ENCODE results near the gene IGF2R.

Gene IGF2R

DNA sequence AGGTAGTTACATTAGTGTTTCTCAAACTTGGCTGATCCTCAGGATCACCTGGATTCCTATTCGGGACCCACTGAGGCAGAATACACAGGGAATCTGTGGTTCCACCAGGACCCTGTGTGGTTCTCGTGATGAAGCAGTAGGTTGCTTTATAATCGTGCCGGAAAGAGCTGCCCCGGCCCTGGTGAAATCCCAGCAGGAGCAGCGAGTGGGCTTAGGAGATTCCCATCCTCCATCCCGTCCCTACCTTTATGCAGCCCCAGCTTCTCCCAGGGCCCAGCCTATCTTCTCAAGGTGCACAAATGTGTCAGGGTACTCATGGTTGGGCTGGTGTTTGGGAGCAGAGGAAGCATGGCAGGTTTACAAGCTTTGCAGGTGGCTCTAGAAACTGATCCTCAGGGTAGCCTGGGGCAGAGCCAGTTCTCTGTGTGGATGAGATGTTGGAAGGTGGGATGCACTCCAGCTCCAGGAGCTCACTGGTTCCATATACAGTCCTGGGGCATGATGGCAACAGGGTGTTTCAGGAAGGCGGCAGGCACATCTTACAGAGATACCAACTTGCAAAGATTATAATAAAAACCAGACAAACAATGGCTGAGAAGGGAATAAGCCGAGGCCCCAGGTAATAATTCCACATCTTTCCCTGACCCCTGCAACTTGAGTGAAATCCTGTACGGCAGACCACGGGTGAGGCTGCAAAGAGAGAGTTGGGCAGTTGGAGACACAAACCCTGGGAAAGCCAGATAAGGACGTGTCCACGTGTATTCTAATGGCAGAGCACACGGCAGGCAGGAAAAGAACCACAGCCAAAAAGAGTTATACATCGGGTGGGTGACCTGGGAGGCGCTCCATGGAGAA is 158.6 kb downstream of the IGF2R start:
- TF ChIP-seq, protein P1, sequence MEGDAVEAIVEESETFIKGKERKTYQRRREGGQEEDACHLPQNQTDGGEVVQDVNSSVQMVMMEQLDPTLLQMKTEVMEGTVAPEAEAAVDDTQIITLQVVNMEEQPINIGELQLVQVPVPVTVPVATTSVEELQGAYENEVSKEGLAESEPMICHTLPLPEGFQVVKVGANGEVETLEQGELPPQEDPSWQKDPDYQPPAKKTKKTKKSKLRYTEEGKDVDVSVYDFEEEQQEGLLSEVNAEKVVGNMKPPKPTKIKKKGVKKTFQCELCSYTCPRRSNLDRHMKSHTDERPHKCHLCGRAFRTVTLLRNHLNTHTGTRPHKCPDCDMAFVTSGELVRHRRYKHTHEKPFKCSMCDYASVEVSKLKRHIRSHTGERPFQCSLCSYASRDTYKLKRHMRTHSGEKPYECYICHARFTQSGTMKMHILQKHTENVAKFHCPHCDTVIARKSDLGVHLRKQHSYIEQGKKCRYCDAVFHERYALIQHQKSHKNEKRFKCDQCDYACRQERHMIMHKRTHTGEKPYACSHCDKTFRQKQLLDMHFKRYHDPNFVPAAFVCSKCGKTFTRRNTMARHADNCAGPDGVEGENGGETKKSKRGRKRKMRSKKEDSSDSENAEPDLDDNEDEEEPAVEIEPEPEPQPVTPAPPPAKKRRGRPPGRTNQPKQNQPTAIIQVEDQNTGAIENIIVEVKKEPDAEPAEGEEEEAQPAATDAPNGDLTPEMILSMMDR (conservative IDR thresholded peaks at IDR 0.05; ENCODE audit: control insufficient read depth, insufficient read depth, low read depth, low read length) = no peak
- no peak overlapping the region for H3K4me3 ChIP-seq (ENCODE audit: control insufficient read depth, low read depth, low read length)
- no peak for DNase-seq (ENCODE audit: low read depth)

DNA sequence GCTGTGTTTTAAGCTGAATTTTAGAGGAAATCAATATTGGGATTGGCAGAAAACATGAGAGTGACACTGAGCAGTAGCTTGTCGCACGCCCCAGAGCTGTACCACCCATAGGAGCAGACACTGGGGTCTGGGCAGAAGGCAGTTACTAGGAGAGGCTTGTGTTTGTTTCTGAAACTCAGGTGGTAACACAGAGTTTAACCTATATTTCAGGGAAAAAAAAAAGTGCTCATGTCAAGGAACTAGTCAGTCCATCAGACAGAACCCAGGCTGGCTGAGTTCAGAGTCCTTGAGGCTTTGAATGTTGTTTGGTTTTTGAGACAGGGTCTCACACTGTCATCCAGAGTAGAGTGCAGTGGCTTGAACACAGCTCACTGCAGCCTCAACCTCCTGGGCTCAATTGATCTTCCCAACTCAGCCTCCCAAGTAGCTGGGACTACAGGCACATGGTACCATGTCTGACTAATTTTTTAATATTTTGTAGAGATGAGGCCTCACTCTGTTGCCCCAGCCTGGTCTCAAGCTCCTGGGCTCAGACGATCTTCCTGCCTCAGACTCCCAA is 159.3 kb downstream of the IGF2R start:
- no peak for DNase-seq (ENCODE audit: low read depth)
- no peak overlapping the region for H3K4me3 ChIP-seq (ENCODE audit: control insufficient read depth, low read depth, low read length)
- TF ChIP-seq, protein P1 (conservative IDR thresholded peaks at IDR 0.05; ENCODE audit: control insufficient read depth, insufficient read depth, low read depth, low read length) = no peak

DNA sequence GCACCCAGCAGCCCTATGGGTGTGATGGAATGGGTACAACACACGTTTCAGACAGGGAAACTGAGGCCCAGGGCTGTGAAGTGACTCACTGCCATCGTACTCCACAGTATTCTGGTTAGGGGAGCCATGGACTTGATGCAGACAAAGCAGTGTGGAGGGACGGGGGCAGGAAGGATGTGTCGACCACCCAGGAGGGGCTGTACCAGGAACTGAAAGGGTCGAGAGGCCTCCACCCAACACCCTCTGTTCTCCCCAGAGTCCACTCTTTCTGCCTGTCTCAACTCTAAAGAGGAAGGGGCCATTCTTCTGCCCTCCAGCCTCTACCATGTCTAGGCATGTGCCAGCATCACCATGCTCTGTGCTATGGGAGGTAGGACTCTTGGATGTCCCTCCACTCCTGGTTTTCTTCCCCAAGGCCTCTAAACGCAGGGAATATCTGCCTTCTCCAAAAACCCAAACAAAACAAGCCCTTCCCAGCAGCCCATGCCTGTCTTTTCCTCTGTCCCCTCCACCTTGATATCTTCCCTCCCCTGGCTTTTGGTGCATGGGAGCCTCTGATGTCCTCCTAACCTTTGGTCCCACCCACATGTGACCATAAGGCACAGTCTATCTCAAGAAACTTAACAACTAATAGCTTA is 160.1 kb downstream of the IGF2R start:
- no peak overlapping the region for H3K4me3 ChIP-seq (ENCODE audit: control insufficient read depth, low read depth, low read length)
- TF ChIP-seq, protein P1 (conservative IDR thresholded peaks at IDR 0.05; ENCODE audit: control insufficient read depth, insufficient read depth, low read depth, low read length) = no peak
- no peak for DNase-seq (ENCODE audit: low read depth)

DNA sequence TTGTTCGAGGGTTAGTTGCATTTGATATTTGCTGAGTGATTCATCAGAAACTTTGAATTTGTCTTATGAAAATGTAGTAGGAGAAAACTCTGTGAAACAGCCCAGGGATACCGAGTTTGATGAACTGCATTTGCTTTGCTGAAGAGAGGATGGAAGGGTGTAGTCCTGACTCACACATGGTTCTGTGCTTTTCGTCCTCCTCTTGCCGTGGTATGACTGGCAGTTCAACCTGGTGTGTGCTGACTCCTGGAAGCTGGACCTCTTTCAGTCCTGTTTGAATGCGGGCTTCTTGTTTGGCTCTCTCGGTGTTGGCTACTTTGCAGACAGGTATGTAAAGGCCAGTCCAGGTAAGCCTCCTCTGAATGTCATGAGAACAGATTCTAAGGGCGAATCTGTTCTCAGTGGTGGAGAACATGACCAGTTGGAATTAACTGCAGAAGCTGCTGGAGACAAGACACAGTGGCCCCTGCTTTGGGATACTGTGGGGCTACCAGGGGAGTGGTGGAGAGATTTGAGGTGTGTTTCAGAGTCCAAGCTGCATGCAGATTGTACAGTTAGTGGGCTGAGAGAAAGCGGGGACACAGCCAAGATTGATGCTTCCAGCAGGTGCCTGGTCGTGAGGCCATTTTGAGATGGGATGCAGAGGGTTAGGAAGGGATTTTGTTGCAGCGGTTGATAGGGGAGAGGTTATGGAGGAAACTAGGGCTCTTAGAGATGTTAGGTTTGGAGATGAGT is 161.2 kb downstream of the IGF2R start:
- TF ChIP-seq, protein P1 (conservative IDR thresholded peaks at IDR 0.05; ENCODE audit: control insufficient read depth, insufficient read depth, low read depth, low read length) = no peak
- DNase-seq (ENCODE audit: low read depth) = no peak
- H3K4me3 ChIP-seq (ENCODE audit: control insufficient read depth, low read depth, low read length) = no peak overlapping the region

DNA sequence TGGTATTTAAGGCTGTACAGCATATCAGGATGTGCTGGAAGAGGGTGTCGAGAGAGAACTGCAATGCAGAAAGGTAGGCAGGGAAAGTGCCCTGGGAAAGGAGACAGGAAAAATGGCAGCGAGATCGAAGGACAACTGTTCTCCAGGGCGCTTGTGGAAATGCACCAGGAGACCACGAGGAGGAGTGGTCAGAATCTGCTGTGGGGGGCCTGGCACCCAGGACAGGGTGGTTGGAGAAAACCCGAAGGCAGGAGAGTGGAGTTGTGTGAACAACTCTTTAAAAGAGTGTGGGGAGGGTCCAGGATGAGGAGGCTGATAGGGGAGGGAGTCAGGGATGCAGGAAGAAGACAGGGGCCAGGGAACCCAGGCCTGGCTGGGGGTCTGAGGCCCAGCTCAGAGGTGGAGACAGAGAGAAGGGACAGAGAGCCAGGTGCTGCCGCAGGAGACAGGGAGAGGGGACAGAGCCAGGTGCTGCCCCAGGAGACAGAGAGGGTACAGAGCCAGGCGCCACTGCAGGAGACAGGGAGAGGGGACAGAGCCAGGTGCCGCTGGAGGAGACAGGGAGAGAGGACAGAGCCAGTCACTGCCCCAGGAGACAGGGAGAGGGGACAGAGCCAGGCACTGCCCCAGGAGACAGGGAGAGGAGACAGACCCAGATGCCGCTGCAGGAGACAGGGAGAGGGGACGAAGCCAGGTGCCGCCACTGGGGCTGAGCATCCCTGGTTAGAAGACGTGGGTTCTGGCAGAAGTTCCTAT is 162.0 kb downstream of the IGF2R start:
- H3K4me3 ChIP-seq (ENCODE audit: control insufficient read depth, low read depth, low read length) = no peak overlapping the region
- TF ChIP-seq, protein P1 (conservative IDR thresholded peaks at IDR 0.05; ENCODE audit: control insufficient read depth, insufficient read depth, low read depth, low read length) = no peak

More for the DNA sequence above, 162.0 kb downstream of the IGF2R start:
- DNase-seq (ENCODE audit: low read depth) = no peak
